ENCODE results near the gene DVL1. TPM values are rescaled to one million over a fixed set of nuclear protein-coding genes. Genes with fewer than 3 reads are reported as not detected.

Gene DVL1
- total RNA-seq, 1 donor from 2014 or later, result 55.0 TPM

GRCh38 chr1:1360506-1361169 lies 11.4 kb upstream of the DVL1 start:
- H3K27me3 Mint-ChIP-seq (ENCODE audit: low read depth, unreplicated experiment), result no peaks in the 10 kb centered on the region
- H3K27ac ChIP-seq (ENCODE audit: low read depth, low read length), result peak overlapping the region; percentile 96
- peak overlapping the region; percentile 97 for H3K4me2 ChIP-seq (ENCODE audit: low read length)
- no peaks in the 10 kb centered on the region for H3K9me3 ChIP-seq (ENCODE audit: insufficient read depth, low read depth, low read length)
- no peaks in the 10 kb centered on the region for H3K27me3 ChIP-seq (ENCODE audit: insufficient read depth, low read length)
- no peak for TF ChIP-seq EZH2 (IDR thresholded peaks at IDR 0.05; ENCODE audit: insufficient read depth, low read length)
- TF ChIP-seq, protein P1, sequence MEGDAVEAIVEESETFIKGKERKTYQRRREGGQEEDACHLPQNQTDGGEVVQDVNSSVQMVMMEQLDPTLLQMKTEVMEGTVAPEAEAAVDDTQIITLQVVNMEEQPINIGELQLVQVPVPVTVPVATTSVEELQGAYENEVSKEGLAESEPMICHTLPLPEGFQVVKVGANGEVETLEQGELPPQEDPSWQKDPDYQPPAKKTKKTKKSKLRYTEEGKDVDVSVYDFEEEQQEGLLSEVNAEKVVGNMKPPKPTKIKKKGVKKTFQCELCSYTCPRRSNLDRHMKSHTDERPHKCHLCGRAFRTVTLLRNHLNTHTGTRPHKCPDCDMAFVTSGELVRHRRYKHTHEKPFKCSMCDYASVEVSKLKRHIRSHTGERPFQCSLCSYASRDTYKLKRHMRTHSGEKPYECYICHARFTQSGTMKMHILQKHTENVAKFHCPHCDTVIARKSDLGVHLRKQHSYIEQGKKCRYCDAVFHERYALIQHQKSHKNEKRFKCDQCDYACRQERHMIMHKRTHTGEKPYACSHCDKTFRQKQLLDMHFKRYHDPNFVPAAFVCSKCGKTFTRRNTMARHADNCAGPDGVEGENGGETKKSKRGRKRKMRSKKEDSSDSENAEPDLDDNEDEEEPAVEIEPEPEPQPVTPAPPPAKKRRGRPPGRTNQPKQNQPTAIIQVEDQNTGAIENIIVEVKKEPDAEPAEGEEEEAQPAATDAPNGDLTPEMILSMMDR (IDR thresholded peaks at IDR 0.05; ENCODE audit: insufficient read depth, low read depth, low read length), result no peak
- FAIRE-seq (peak; percentile 41), DNase-seq (ENCODE audit: low read depth) (peak; percentile 95)
- peak overlapping the region; percentile 81 for H3K27ac Mint-ChIP-seq (ENCODE audit: unreplicated experiment)
- H3K9ac ChIP-seq (ENCODE audit: low read length), result peak overlapping the region; percentile 95
- H3K4me3 ChIP-seq (ENCODE audit: insufficient read depth, low read depth, low read length), result peak overlapping the region; percentile 8
- H3K4me1 ChIP-seq (ENCODE audit: insufficient read depth, low read length), result peaks cover 49% of the 10 kb centered on the region
- peak overlapping the region; percentile 17 for H3K4me3 Mint-ChIP-seq (ENCODE audit: unreplicated experiment)
- peaks cover 24% of the 10 kb centered on the region for H3K79me2 ChIP-seq (ENCODE audit: insufficient read depth, low read length)
- peaks cover 13% of the 10 kb centered on the region for H4K20me1 ChIP-seq (ENCODE audit: insufficient read depth, low read length)
- H3K9me3 Mint-ChIP-seq (ENCODE audit: unreplicated experiment), result no peaks in the 10 kb centered on the region
- H2AFZ ChIP-seq (ENCODE audit: low read depth, low read length), result no peak overlapping the region
- peaks cover 24% of the 10 kb centered on the region for H3K4me1 Mint-ChIP-seq (ENCODE audit: low read depth, unreplicated experiment)
- H3K36me3 ChIP-seq (ENCODE audit: insufficient read depth, low read length), result no peaks in the 10 kb centered on the region
- peaks cover 4% of the 10 kb centered on the region for H3K36me3 Mint-ChIP-seq (ENCODE audit: low read depth, unreplicated experiment)

- DNase-seq (ENCODE audit: low read depth) (peak; percentile 78), FAIRE-seq (no peak)
- peaks cover 13% of the 10 kb centered on the region for H4K20me1 ChIP-seq (ENCODE audit: insufficient read depth, low read length)
- TF ChIP-seq, protein P1 (IDR thresholded peaks at IDR 0.05; ENCODE audit: insufficient read depth, low read depth, low read length), result no peak
- TF ChIP-seq EZH2 (IDR thresholded peaks at IDR 0.05; ENCODE audit: insufficient read depth, low read length), result no peak
- peaks cover 24% of the 10 kb centered on the region for H3K4me1 Mint-ChIP-seq (ENCODE audit: low read depth, unreplicated experiment)
- no peaks in the 10 kb centered on the region for H3K36me3 ChIP-seq (ENCODE audit: insufficient read depth, low read length)
- peaks cover 49% of the 10 kb centered on the region for H3K4me1 ChIP-seq (ENCODE audit: insufficient read depth, low read length)
- H3K9me3 Mint-ChIP-seq (ENCODE audit: unreplicated experiment), result no peaks in the 10 kb centered on the region
- H3K36me3 Mint-ChIP-seq (ENCODE audit: low read depth, unreplicated experiment), result peaks cover 4% of the 10 kb centered on the region
- peaks cover 28% of the 10 kb centered on the region for H3K79me2 ChIP-seq (ENCODE audit: insufficient read depth, low read length)
- no peak overlapping the region for H2AFZ ChIP-seq (ENCODE audit: low read depth, low read length)
- no peaks in the 10 kb centered on the region for H3K27me3 ChIP-seq (ENCODE audit: insufficient read depth, low read length)
- H3K9me3 ChIP-seq (ENCODE audit: insufficient read depth, low read depth, low read length), result no peaks in the 10 kb centered on the region
- H3K9ac ChIP-seq (ENCODE audit: low read length), result peak overlapping the region; percentile 95
- H3K27me3 Mint-ChIP-seq (ENCODE audit: low read depth, unreplicated experiment), result no peaks in the 10 kb centered on the region
- H3K27ac Mint-ChIP-seq (ENCODE audit: unreplicated experiment), result peak overlapping the region; percentile 97
- H3K27ac ChIP-seq (ENCODE audit: low read depth, low read length), result peak overlapping the region; percentile 96
- peak overlapping the region; percentile 97 for H3K4me2 ChIP-seq (ENCODE audit: low read length)
- peak overlapping the region; percentile 77 for H3K4me3 Mint-ChIP-seq (ENCODE audit: unreplicated experiment)
- peak overlapping the region; percentile 83 for H3K4me3 ChIP-seq (ENCODE audit: insufficient read depth, low read depth, low read length)
These were observed 10.6 kb upstream of the DVL1 start for GRCh38 chr1:1359664-1360468.
